CD4-positive, alpha-beta T cell treated with Interleukin-15 for 1 hour (primary cell): Measurements from ENCODE around the gene ZNF837.
A peak's percentile ranks its signal among the peaks of the same experiment; 100 is the strongest.
"Not testable (repeated sequence)": the region's sequence is repeated elsewhere in the genome, so short reads cannot be mapped to it uniquely, and the experiment has no call there.

Source experiments
- DNase-seq: peaks from one replicate; pipeline ENCODE4 v3.0.0-alpha.2; 2020

The ZNF837 gene

GRCh38 chr19:58349590-58349989 lies 31.2 kb downstream of the ZNF837 start:
- DNase-seq, result no peak

- DNase-seq, result not testable (repeated sequence)
Measured at GRCh38 chr19:58348080-58348479, 32.8 kb downstream of the ZNF837 start.

- DNase-seq, result peak; percentile 74
Measured at GRCh38 chr19:58346961-58347929, 33.6 kb downstream of the ZNF837 start.

- no peak for DNase-seq
Measured at GRCh38 chr19:58345558-58345957, 35.3 kb downstream of the ZNF837 start.

GRCh38 chr19:58338825-58339558 lies 41.8 kb downstream of the ZNF837 start:
- DNase-seq, result no peak

- no peak for DNase-seq
Measured at GRCh38 chr19:58338336-58338735, 42.5 kb downstream of the ZNF837 start.

- no peak for DNase-seq
Measured at GRCh38 chr19:58336820-58337219, 44.0 kb downstream of the ZNF837 start.

- DNase-seq, result no peak
Measured at GRCh38 chr19:58336216-58336615, 44.6 kb downstream of the ZNF837 start.

GRCh38 chr19:58335630-58336029 lies 45.2 kb downstream of the ZNF837 start:
- DNase-seq, result no peak

GRCh38 chr19:58334691-58335249 lies 46.1 kb downstream of the ZNF837 start:
- DNase-seq, result no peak

GRCh38 chr19:58332697-58333096 lies 48.1 kb downstream of the ZNF837 start:
- DNase-seq, result no peak

- no peak for DNase-seq
Measured at GRCh38 chr19:58330458-58330857, 50.4 kb downstream of the ZNF837 start.

- no peak for DNase-seq
Measured at GRCh38 chr19:58328999-58329398, 51.8 kb downstream of the ZNF837 start.

GRCh38 chr19:58326914-58327726 lies 53.7 kb downstream of the ZNF837 start, which contains the start of gene ZSCAN22:
Gene ZSCAN22 (plus strand): TSS chr19:58326994. CDS start chr19:58334803, 7,809 bp downstream.
- peak; percentile 90 for DNase-seq

- DNase-seq, result no peak
Measured at GRCh38 chr19:58326501-58326913, 54.3 kb downstream of the ZNF837 start.

- DNase-seq, result no peak
Measured at GRCh38 chr19:58325311-58326022, 55.4 kb downstream of the ZNF837 start.

GRCh38 chr19:58319241-58319640 lies 61.6 kb downstream of the ZNF837 start:
- DNase-seq, result no peak

GRCh38 chr19:58318297-58318696 lies 62.5 kb downstream of the ZNF837 start:
- DNase-seq, result no peak
